HAP-1 (cell line): ENCODE measurements around the gene PLCD1.
"Not testable (repeated sequence)": the region's sequence is repeated elsewhere in the genome, so short reads cannot be mapped to it uniquely, and the experiment has no call there.

ENCODE experiments used
- DNase-seq, 2 experiments: peaks; one replicate each; pipeline ENCODE4 v3.0.0-alpha.2; 2016 to 2020; ENCODE audit warnings: low spot score in 2 of 2
- H3K27me3 ChIP-seq: fragments of 250-450 bp; sonication (Bioruptor Pico); 2 replicates; pipeline ENCODE4 v1.5.1; 2020; ENCODE audit warnings: low read depth, mild to moderate bottlenecking, moderate library complexity
- H3K36me3 ChIP-seq: fragments of 250-450 bp; sonication (Bioruptor Pico); replicated peaks from 2 replicates; pipeline ENCODE4 v1.5.1; 2020; ENCODE audit warnings: mild to moderate bottlenecking
- H3K4me1 ChIP-seq: fragments of 250-450 bp; sonication (Bioruptor Pico); 2 replicates; pipeline ENCODE4 v1.5.1; 2020; ENCODE audit warnings: mild to moderate bottlenecking
- H3K4me3 ChIP-seq: fragments of 250-450 bp; sonication (Bioruptor Pico); 2 replicates; pipeline ENCODE4 v1.5.1; 2020; ENCODE audit warnings: mild to moderate bottlenecking, moderate library complexity
- H3K9me3 ChIP-seq: fragments of 250-450 bp; sonication (Bioruptor Pico); 2 replicates; pipeline ENCODE4 v1.5.1; 2020; ENCODE audit warnings: mild to moderate bottlenecking, moderate library complexity
- in situ Hi-C: fragments of 300-500 bp; cut with MboI; formaldehyde crosslinking; loops from 3 replicates; pipeline ENCODE4 v1.14.3; 2020; ENCODE audit warnings: low sequenced_read_pairs, inconsistent platforms, mixed read lengths

Gene PLCD1

DNA sequence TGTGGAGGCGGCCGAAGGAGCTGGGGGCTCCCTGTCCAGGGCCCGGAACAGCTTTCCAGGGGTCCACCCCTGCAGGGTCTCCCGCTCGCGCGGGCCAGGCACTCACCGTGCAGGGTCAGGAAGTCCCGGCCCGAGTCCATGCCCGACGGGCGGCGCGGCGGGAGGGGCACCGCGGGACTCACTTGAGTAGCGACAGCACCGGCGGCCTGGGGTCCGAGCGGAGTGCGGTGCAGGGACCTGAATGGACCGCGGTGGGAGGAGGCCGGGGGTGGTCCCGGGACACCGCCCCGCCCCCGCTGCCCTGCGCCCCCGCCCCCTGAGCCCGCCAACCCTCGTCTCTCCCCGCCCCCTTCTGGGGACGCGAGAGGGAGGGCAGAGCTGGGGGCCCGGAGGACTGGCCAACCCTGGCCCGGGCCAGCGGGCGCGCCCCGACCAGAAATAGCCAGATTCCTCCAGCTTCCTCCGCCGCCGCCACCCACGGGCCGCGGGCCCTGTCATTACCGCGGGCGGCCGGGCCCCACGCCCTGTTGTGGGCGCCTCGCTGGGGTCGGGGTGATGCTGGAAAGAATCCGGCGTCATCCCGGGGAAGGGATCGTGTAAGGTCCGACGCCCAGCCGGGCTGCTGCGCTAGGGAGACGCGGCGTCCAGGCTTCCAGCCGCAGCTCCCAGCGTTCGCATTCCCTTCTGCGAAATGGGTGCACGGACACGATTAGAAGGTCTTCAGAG is at the start of gene PLCD1:
TSS of gene PLCD1 (minus strand) at position 243 of the 726 bp plus-strand sequence. CDS start at position 140, 103 bp downstream.
- peaks cover 10% of the 10 kb centered on the region for H3K4me1 ChIP-seq
- no peaks in the 10 kb centered on the region for H3K36me3 ChIP-seq
- DNase-seq: peak; percentile 77 to 90
- no peaks in the 10 kb centered on the region for H3K27me3 ChIP-seq
- in situ Hi-C loops: no loop called here
- peak within 1 kb of the TSS; percentile 90 for H3K4me3 ChIP-seq
- no peaks in the 10 kb centered on the region for H3K9me3 ChIP-seq

DNA sequence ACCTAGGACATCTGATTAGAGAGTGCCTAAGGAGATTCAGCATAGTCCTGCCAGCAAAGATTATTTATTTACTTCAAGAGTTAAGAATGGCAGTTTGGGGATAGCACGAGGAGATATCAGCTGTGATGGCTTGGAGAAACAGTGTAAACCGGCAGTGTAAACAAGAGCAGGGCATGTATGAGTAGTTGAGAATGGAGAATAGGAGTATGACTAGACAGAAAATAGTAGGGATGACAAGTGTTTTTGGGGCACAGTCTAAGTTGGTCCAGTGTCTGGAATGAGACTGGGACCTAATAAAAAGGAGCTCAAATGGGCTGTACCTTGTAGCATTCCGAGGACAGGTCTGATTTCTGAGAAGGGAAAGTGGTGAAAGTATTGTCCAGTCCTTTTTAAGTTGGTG is 47.6 kb upstream of the PLCD1 start:
- H3K4me1 ChIP-seq, in situ Hi-C loops, H3K27me3 ChIP-seq, DNase-seq, H3K36me3 ChIP-seq, H3K4me3 ChIP-seq, H3K9me3 ChIP-seq: not testable (repeated sequence)

DNA sequence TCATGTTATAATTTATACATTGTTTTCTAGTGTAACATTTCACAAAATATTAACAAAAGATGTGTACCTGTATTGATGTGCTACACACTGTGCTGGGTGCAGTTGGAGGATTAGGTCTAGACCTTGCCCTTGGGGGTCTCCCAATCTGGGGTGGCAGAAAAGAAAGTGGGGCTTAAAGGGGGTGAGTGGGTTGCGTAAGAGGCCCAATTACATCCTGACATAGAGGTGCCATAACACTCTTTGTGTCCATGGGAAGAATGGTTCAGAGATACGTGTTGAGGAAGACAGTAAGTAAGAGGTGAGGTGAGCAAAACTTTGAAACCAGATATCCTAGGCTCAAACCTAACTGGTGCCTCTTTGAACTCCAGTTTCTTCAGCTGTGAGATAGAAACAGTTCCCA is 40.6 kb upstream of the PLCD1 start:
- 0 out of 2 replicates have a peak, but pooled peaks cover 3% of the 10 kb centered on the region for H3K27me3 ChIP-seq
- in situ Hi-C loops: no loop called here
- H3K36me3 ChIP-seq: no peaks in the 10 kb centered on the region
- H3K4me3 ChIP-seq: no peak overlapping the region
- no peak for DNase-seq
- no peaks in the 10 kb centered on the region for H3K9me3 ChIP-seq
- H3K4me1 ChIP-seq: no peaks in the 10 kb centered on the region

DNA sequence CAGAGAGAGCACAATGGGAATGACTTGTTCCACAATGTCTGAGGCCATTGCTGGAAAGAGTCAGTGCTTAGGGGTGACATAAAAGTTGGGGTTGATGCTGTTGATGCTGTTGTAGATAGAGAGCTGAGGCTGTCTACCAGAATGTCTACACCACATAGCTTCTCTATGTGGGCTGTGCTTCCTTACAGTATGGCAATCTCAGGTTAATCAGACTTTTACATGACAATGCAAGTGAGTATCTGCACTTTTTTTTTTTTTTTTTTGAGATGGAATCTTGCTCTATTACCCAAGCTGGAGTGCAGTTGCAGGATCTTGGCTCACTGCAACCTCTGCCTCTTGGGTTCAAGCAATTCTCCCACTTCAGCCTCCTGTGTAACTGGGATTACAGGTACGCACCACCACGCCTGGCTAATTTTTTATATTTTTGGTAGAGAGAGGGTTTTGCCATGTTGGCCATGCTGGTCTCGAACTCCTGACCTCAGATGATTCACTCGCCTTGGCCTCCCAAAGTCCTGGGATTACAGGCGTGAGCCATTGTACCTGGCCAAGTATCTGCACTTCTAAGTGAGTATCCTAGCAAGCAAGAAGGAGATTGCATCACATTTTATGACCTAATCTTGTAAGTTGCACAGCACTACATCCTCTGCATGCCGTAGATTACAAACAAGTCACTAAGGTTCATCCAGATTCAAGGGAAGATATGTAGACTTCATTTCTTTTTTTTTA is 38.2 kb upstream of the PLCD1 start:
- DNase-seq: no peak
- no peaks in the 10 kb centered on the region for H3K4me1 ChIP-seq
- no peak overlapping the region for H3K4me3 ChIP-seq
- in situ Hi-C loops: no loop called here
- no peaks in the 10 kb centered on the region for H3K36me3 ChIP-seq
- peaks cover 3% of the 10 kb centered on the region; the same call in 1 of the 2 replicates for H3K27me3 ChIP-seq
- H3K9me3 ChIP-seq: no peaks in the 10 kb centered on the region

DNA sequence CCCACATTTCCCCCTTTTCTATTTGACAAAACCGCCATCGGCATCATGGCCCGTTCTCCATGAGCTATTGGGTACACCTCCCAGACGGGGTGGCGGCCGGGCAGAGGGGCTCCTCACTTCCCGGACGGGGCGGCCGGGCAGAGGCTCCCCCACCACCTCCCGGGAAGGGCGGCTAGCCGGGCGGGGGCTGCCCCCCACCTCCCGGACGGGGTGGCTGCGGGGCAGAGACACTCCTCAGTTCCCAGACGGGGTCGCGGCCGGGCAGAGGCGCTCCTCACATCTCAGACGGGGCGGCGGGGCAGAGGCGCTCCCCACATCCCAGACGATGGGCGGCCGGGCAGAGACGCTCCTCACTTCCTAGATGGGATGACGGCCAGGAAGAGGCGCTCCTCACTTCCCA is 35.0 kb upstream of the PLCD1 start:
- H3K36me3 ChIP-seq, H3K9me3 ChIP-seq, H3K4me1 ChIP-seq, DNase-seq, in situ Hi-C loops, H3K4me3 ChIP-seq, H3K27me3 ChIP-seq: not testable (repeated sequence)

DNA sequence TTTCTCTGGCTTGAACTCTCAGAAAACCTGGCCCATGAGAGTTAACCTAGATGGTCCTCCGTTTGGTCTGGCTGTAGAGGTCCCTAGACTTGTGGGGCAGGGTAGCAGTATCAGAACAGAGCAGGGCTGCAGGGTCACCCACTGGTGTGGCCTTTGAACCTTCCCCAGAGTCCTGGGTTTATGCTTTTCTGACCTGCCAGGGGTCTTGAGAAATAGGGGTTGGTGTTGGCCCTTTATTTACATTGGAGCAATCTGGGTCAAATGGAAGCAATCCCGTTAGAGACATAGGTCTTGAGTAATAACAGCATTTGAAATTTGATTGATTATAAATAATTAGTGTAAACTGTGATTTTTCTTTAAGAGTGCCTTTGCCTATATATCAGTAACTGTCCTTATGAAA is 33.4 kb upstream of the PLCD1 start:
- H3K4me1 ChIP-seq: no peaks in the 10 kb centered on the region
- peaks cover 3% of the 10 kb centered on the region; the same call in 1 of the 2 replicates for H3K27me3 ChIP-seq
- in situ Hi-C loops: no loop called here
- H3K4me3 ChIP-seq: no peak overlapping the region
- no peaks in the 10 kb centered on the region; the same call in 1 of the 2 replicates for H3K9me3 ChIP-seq
- H3K36me3 ChIP-seq: no peaks in the 10 kb centered on the region
- DNase-seq: no peak

DNA sequence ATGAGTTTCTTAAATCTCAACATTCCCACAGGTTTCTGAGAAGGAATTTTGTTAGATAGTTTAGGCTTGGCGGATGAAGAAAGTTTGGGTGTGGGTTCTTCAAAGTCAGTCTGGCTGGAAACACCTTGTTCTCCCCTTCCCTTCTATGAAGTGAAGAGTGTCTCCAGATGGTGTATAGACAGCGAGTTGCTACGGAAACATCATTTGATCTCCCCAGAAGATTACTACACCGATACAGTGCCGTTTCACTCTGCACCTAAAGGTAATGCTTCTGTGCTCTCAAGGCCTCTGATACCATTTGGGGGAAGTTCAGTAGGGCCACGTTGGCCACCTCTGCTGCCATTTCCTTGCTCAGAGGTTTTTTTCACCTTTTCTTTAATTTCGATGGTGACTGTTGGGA is 30.1 kb upstream of the PLCD1 start:
- H3K36me3 ChIP-seq: no peaks in the 10 kb centered on the region
- H3K4me3 ChIP-seq: no peak overlapping the region
- DNase-seq: no peak
- H3K9me3 ChIP-seq: no peaks in the 10 kb centered on the region; the same call in 1 of the 2 replicates
- no peaks in the 10 kb centered on the region; the same call in 1 of the 2 replicates for H3K27me3 ChIP-seq
- H3K4me1 ChIP-seq: no peaks in the 10 kb centered on the region
- in situ Hi-C loops: no loop called here

DNA sequence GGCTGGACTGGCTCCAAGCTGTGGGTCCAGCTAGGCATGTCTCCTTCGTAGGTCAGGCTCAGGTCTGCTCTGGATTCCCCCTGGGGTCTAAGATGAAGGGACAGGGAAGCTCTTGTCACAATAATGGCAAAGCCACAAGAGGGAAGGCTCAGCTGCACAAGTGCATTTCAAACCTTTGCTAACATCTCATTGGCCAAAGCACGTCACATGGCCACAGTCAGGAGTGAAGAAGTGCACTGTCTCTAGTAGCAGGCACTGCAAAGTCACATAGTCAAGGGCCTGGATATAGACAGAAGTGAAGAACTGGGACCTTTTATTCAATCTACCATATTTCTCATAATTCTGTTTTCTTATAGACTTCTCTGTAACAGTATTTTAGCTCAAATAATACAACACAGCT is 29.7 kb upstream of the PLCD1 start:
- Histone ChIP-seq H3K27me3 (no peaks in the 10 kb centered on the region; the same call in 1 of the 2 replicates), H3K4me1 (no peaks in the 10 kb centered on the region), H3K4me3 (no peak overlapping the region), H3K9me3 (no peaks in the 10 kb centered on the region; the same call in 1 of the 2 replicates), H3K36me3 (no peaks in the 10 kb centered on the region)
- in situ Hi-C loops: no loop called here
- no peak for DNase-seq

DNA sequence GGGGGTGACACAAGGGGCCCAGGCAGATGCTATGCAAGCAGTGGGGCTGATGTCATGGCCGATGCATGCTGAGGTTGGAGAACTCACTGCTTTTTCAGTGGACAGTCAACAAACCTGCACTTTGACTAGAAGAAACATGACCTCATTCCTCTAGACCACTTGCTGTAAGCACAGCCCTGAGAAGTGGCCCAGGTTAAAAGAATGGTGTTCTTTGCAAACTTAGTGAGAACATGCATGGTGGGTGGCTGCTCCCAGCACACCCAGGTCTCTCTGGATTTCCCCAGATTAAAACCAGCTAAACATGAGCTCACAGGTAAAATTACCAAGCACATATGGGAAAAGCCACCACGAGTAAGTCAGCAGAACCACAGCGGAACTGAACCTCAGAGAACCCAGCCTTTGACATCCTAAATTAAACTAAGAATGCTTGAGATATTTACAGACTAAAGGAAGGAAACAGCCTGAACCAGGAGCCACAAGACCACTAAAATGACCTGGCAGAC is 25.1 kb upstream of the PLCD1 start:
- Histone ChIP-seq H3K4me3 (no peak overlapping the region), H3K9me3 (peaks cover 2% of the 10 kb centered on the region; the same call in 1 of the 2 replicates), H3K36me3 (no peaks in the 10 kb centered on the region), H3K27me3 (no peaks in the 10 kb centered on the region), H3K4me1 (no peaks in the 10 kb centered on the region)
- no peak for DNase-seq
- in situ Hi-C loops: no loop called here

DNA sequence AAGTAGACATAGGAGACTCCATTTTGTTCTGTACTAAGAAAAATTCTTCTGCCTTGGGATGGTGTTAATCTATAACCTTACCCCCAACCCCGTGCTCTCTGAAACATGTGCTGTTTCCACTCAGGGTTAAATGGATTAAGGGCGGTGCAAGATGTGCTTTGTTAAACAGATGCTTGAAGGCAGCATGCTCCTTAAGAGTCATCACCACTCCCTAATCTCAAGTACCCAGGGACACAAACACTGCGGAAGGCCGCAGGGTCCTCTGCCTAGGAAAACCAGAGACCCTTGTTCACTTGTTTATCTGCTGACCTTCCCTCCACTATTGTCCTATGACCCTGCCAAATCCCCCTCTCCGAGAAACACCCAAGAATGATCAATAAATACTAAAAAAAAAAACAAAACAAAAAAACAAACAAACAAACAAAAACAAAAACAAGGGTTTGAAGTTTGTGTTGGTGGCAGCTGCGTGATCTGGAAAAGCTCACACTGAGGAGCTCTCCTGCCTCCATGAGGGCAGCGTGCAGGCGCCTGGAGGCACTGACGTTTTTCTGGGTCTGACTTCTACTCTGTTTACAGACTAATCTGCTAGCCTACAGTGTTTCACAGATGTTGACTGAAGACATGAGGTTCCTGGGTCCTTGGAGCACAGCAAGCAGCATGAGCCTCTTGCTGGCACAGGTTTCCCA is 24.5 kb upstream of the PLCD1 start:
- H3K36me3 ChIP-seq, H3K9me3 ChIP-seq, H3K4me1 ChIP-seq, H3K4me3 ChIP-seq, DNase-seq, H3K27me3 ChIP-seq, in situ Hi-C loops: not testable (repeated sequence)

DNA sequence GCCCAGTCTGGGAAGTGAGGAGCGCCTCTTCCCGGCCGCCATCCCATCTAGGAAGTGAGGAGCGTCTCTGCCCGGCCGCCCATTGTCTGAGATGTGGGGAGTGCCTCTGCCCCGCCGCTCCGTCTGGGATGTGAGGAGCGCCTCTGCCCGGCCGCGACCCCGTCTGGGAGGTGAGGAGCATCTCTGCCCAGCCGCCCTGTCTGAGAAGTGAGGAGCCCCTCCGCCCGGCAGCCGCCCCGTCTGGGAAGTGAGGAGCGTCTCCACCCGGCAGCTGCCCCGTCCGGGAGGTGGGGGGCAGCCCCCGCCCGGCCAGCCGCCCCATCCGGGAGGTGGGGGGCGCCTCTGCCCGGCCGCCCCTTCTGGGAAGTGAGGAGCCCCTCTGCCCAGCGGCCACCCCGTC is 23.8 kb upstream of the PLCD1 start:
- DNase-seq, H3K4me3 ChIP-seq, in situ Hi-C loops, H3K36me3 ChIP-seq, H3K4me1 ChIP-seq, H3K9me3 ChIP-seq, H3K27me3 ChIP-seq: not testable (repeated sequence)

DNA sequence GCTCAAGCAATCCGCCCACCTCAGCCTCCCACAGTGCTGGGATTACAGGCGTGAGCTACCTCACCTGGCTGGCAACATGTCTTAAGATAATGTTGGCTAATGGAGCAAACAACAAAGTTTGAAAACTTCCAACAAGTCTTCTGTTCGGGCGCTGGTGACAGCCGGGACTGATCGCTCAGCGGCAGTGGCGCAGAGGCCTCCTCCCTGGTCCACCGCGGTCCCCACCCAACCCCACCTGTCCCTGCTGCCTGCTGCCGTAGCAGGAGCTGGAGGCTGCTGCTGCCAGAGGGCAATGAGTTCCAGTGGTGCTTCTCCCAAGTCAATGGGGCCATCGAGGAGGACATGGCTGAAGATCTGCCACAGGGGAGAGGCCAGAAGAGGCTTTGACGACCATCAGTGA is 21.7 kb upstream of the PLCD1 start:
- H3K4me3 ChIP-seq: no peak overlapping the region
- H3K36me3 ChIP-seq: no peaks in the 10 kb centered on the region
- in situ Hi-C loops: no loop called here
- 0 out of 2 replicates have a peak, but pooled peaks cover 6% of the 10 kb centered on the region for H3K27me3 ChIP-seq
- peaks cover 2% of the 10 kb centered on the region; the same call in 1 of the 2 replicates for H3K9me3 ChIP-seq
- no peak for DNase-seq
- H3K4me1 ChIP-seq: no peaks in the 10 kb centered on the region

DNA sequence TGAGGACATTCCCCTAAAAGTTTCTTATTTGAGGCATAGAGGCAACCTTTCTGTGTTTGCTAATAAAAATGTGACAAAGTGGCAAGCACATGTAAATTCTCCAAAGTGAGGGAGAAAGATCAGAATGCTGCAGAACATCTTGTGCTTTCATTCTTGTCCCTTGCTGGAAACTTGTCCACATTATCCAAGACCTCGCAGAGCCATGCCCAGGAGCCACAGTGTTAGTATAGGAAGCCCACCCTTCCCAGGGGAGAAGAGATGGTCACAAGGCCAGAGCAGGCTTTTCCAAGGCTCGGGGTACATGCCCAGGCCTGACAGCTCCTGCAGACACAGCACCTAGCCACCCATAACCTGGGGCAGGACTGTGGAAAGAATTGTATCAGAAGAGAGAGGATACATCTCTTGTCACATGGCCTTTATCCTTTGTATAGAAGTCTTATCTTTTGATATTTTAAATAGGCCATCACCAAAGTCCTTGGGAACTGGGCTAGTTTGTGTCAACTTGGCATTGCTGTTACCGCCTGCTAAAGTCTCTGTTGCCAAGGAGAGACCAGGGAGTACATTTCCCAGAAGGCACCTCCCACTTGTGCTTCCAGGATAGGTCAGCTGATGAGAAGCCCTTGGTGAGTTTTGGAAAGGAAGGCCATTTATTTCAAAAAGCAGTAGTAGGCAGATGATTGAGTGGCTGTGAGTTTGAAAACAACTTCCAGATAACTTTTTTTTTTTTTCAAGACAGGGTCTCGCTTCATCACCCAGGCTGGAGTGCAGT is 20.1 kb upstream of the PLCD1 start:
- in situ Hi-C loops: no loop called here
- H3K36me3 ChIP-seq: no peaks in the 10 kb centered on the region
- 0 out of 2 replicates have a peak, but pooled peaks cover 6% of the 10 kb centered on the region for H3K27me3 ChIP-seq
- no peak overlapping the region for H3K4me3 ChIP-seq
- H3K4me1 ChIP-seq: no peaks in the 10 kb centered on the region
- DNase-seq: no peak
- peaks cover 2% of the 10 kb centered on the region; the same call in 1 of the 2 replicates for H3K9me3 ChIP-seq
